Transverse colon (tissue), 4 donors: ENCODE measurements around the gene CNOT3. TPM values are rescaled to one million over a fixed set of nuclear protein-coding genes. Genes with fewer than 3 reads are reported as not detected.

Experiments
- DNase-seq: peaks from one replicate; pipeline ENCODE4 v3.0.0-alpha.2; 2019
- H3K27ac ChIP-seq, 4 donors: fragments of 200-600 bp; sonication (generic); 2 replicates each; pipeline ENCODE4 v1.5.1; 2016 to 2018; ENCODE audit warnings: inconsistent platforms in 4 of 4
- H3K27me3 ChIP-seq: fragments of 200-600 bp; sonication (generic); 2 replicates; pipeline ENCODE4 v1.5.1; 2017; ENCODE audit warnings: inconsistent platforms
- H3K36me3 ChIP-seq, 4 donors: fragments of 200-600 bp; sonication (generic); 2 replicates each; pipeline ENCODE4 v1.5.1; 2017 to 2019; ENCODE audit warnings: inconsistent platforms in 4 of 4
- H3K4me1 ChIP-seq, 4 donors: fragments of 200-600 bp; sonication (generic); 2 replicates each; pipeline ENCODE4 v1.5.1; 2017 to 2020; ENCODE audit warnings: inconsistent platforms in 4 of 4
- H3K4me3 ChIP-seq, 4 donors: fragments of 200-600 bp; sonication (generic); 1 replicate in 1 of 4; 2 replicates in 3 of 4; pipeline versions ENCODE4 v1.5.1 to v1.6.1; 2017 to 2019; ENCODE audit warnings: inconsistent platforms in 4 of 4
- H3K9me3 ChIP-seq, 2 donors: fragments of 200-600 bp; sonication (generic); 2 replicates each; pipeline ENCODE4 v1.5.1; 2017 to 2019; ENCODE audit warnings: inconsistent platforms in 2 of 2
- EP300 ChIP-seq: sonication (generic); formaldehyde crosslinking; IDR thresholded peaks from one replicate; pipeline ENCODE4 v1.6.1; 2017; ENCODE audit warnings: antibody characterized with exemption, low read depth
- POLR2A ChIP-seq: fragments of 450-650 bp; IDR thresholded peaks from one replicate; pipeline ENCODE4 v1.6.1; 2016; ENCODE audit warnings: antibody characterized with exemption, mild to moderate bottlenecking, moderate library complexity
- POLR2AphosphoS5 ChIP-seq, 3 donors: sonication (generic); formaldehyde crosslinking; IDR thresholded peaks; one replicate each; pipeline ENCODE4 v1.6.1; 2016; ENCODE audit warnings: antibody characterized with exemption in 3 of 3
- WGBS, 2 donors: methylation state at CpG; one replicate each; pipeline ENCODE4 v1.1.5; 2018; ENCODE audit warnings: low coverage in 1 of 2; 5-methylcytosine and 5-hydroxymethylcytosine counted together
- in situ Hi-C, 4 donors: fragments of 200-750 bp; cut with MboI; loops; one replicate each; pipeline versions ENCODE4 v1.15.0 to v1.15.1; 2017; ENCODE audit warnings: low sequenced_read_pairs in 3 of 4, low pct_ligation_motif_present in 1 of 4, low pct_unique_long_range_greater_than_20kb in 1 of 4
- intact Hi-C: fragments of 100-400 bp; cut with DNase I; formaldehyde crosslinking; loops from one replicate; pipeline ENCODE4 v1.15.1; 2023; ENCODE audit warnings: low total_unique reads
- total RNA-seq, 4 donors: library from RNA; depleted of rRNA; stranded (reverse); fragments of >200 nt; gene quantifications; one replicate each; pipeline ENCODE4 v1.1.0, GENCODE V29; 2016
- TF ChIP-seq, protein P1 (sequence below), 5 experiments: fragments of 200-600 bp in 3 of 5; fragments of 450-650 bp in 2 of 5; sonication (generic) in 3 of 5; IDR thresholded peaks; 1 replicate in 2 of 5; 2 replicates in 3 of 5; pipeline ENCODE4 v1.5.1; 2016 to 2017; ENCODE audit warnings: antibody characterized with exemption in 5 of 5, inconsistent platforms in 3 of 5, mild to moderate bottlenecking in 2 of 5, moderate library complexity in 1 of 5

Gene CNOT3
- total RNA-seq, 4 donors from 2014 or later: 28.1 to 85.7 (median 32.1) TPM

DNA sequence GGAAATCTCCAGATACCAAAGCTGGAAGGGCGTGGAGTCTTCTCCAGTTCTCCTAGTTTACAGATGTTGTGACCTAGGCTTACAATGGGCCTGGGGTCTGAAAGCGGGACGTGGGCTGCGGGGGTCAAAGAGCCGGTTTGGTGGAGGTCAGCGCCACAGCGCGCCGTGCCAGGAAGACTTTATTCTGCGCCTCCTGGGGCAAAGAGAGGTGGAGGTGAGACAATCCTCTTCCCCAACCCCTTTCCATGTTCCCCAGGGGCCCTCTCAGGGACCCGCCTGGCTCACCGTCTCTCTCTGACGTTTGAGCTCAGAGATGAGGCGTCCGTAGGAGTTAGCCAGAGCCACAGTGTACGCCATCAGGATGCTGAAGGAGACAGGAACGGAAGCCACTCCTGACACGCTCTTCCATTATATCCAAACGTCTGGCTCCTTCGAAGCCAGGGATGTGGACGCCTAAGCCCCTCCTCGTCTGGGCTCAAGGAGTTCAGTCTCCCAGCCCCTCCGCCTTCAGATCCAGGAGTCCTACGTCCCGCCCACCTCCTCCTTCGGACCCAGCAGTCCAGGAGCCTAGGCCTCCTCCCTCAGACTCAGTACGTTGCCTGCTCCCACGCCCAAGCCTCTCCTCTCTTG lies 22.7 kb downstream of the CNOT3 start:
- in situ Hi-C loops: loop anchor here in 1 of 4 donors (10.0 kb wide), 1 partner anchor 75 kb away; no protein-coding TSS in a partner anchor
- peak overlapping the region; percentile 11 to 80 (median 44) for H3K4me3 ChIP-seq
- intact Hi-C loops: no loop called here
- 2% methylated on average over 27 of the region's 28 CpGs; no CpG with 5 or more reads in 1 of the 2 donors for WGBS, 2 donors
- H3K9me3 ChIP-seq: no peaks in the 10 kb centered on the region
- peaks cover 34 to 62% (median 48%) of the 10 kb centered on the region in 4 donors for H3K4me1 ChIP-seq
- H3K27ac ChIP-seq: peak overlapping the region; percentile 87 to 96 (median 90)
- no peaks in the 10 kb centered on the region for H3K27me3 ChIP-seq
- TF ChIP-seq POLR2AphosphoS5 (IDR thresholded peaks at IDR 0.05) (no peak), EP300 (no peak), POLR2A (no peak)
- TF ChIP-seq, protein P1, sequence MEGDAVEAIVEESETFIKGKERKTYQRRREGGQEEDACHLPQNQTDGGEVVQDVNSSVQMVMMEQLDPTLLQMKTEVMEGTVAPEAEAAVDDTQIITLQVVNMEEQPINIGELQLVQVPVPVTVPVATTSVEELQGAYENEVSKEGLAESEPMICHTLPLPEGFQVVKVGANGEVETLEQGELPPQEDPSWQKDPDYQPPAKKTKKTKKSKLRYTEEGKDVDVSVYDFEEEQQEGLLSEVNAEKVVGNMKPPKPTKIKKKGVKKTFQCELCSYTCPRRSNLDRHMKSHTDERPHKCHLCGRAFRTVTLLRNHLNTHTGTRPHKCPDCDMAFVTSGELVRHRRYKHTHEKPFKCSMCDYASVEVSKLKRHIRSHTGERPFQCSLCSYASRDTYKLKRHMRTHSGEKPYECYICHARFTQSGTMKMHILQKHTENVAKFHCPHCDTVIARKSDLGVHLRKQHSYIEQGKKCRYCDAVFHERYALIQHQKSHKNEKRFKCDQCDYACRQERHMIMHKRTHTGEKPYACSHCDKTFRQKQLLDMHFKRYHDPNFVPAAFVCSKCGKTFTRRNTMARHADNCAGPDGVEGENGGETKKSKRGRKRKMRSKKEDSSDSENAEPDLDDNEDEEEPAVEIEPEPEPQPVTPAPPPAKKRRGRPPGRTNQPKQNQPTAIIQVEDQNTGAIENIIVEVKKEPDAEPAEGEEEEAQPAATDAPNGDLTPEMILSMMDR (IDR thresholded peaks at IDR 0.05): no peak
- DNase-seq: no peak
- peaks cover 0 to 28% (median 10%) of the 10 kb centered on the region in 4 donors for H3K36me3 ChIP-seq

DNA sequence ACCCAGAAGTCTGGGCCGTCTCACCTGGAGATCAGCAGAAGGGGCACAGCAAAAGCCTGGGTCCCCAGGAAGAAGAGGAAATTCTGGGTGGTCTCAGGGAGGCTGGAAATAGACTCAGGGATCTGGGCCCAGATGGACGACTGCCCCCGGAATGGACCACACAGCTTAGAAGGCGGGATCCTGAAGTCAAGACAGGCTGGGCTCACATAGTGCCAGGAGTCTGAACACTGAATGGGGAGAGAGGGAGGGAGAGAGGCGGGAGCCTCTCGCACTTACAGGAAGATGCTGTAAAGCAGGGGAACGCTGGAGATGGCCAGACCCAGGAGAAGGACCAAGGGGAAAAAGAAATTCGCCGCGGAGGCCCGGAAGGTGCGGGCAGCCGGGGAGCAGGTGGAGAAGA lies 23.3 kb downstream of the CNOT3 start:
- H3K36me3 ChIP-seq: peaks cover 0 to 22% (median 8%) of the 10 kb centered on the region in 4 donors
- peak overlapping the region; percentile 87 to 96 (median 90) for H3K27ac ChIP-seq
- TF ChIP-seq, protein P1 (IDR thresholded peaks at IDR 0.05): no peak
- H3K9me3 ChIP-seq: no peaks in the 10 kb centered on the region
- in situ Hi-C loops: loop anchor here in 1 of 4 donors (10.0 kb wide), 1 partner anchor 74 kb away; no protein-coding TSS in a partner anchor
- no peak for DNase-seq
- WGBS, 2 donors: 38% methylated on average over 13 of the region's 13 CpGs; no CpG with 5 or more reads in 1 of the 2 donors
- intact Hi-C loops: no loop called here
- H3K27me3 ChIP-seq: no peaks in the 10 kb centered on the region
- peak overlapping the region in 2 of 4 donors; percentile 56 to 80 for H3K4me3 ChIP-seq
- peaks cover 35 to 66% (median 48%) of the 10 kb centered on the region in 4 donors for H3K4me1 ChIP-seq

DNA sequence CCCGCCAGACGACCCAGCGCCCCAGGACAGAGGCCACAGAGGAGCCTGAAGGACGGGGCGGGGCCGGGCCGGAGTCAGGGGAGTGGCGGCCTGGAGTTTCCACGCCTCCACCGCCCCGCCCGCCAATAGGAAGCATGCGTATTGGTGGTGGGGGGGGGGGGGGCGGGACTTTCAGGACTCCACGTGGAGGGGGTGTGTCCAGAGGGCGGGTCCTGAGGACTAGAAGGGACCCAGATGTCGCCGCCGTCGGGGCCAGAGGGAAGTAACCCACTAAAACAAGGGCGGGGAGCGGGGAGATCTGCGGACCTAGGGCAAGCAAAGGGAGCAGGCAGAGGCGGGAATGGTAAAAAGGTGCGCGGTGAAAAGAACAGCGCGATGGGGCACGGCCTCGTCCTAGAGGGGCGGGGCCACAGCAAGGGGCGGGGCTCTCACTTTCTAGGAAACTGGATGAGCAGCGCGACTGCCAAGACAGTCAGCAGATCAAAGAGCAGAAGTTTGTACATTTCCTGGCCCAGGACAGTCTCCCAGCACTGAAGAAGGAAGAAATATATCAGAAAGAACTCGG lies 24.8 kb downstream of the CNOT3 start:
- peaks cover 0 to 7% (median 2%) of the 10 kb centered on the region in 4 donors for H3K36me3 ChIP-seq
- H3K4me3 ChIP-seq: peak overlapping the region in 3 of 4 donors; percentile 15 to 56 (median 33)
- in situ Hi-C loops (loop anchor here in 1 of 4 donors (10.0 kb wide), 1 partner anchor 72 kb away; no protein-coding TSS in a partner anchor), intact Hi-C loops (no loop called here)
- H3K4me1 ChIP-seq: peaks cover 35 to 66% (median 48%) of the 10 kb centered on the region in 4 donors
- WGBS, 2 donors: 2% methylated on average over 21 of the region's 35 CpGs; no CpG with 5 or more reads in 1 of the 2 donors
- H3K27ac ChIP-seq: peak overlapping the region; percentile 85 to 96 (median 90)
- no peaks in the 10 kb centered on the region for H3K9me3 ChIP-seq
- TF ChIP-seq EP300 (no peak), POLR2AphosphoS5 (IDR thresholded peaks at IDR 0.05) (peak; percentile 41 to 50 (median 43))
- peaks cover 4% of the 10 kb centered on the region for H3K27me3 ChIP-seq
- DNase-seq: peak; percentile 95

DNA sequence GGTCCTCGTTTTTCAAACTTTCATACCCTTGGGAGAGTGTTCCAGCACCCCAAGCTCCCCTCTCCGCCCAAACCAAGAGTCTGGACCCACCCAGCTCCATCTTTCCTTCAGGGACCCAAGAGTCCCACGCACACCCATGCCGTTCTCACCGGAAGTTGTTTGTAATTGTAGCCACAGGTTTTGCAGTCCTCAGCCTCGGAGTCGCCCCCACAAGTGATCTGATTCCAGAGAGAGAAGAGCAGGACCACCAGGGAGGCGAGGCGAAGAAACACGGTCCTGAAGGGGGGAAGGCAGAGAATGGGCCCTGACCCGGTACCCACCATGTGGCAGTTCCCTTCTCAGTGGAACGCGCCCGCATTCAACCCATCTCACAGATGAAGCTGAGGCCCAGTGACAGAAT lies 25.3 kb downstream of the CNOT3 start:
- in situ Hi-C loops: loop anchor here in 1 of 4 donors (10.0 kb wide), 1 partner anchor 72 kb away; no protein-coding TSS in a partner anchor
- peaks cover 35 to 66% (median 48%) of the 10 kb centered on the region in 4 donors for H3K4me1 ChIP-seq
- no peaks in the 10 kb centered on the region for H3K9me3 ChIP-seq
- H3K36me3 ChIP-seq: peaks cover 0 to 2% (median 0%) of the 10 kb centered on the region in 4 donors
- H3K27me3 ChIP-seq: peaks cover 4% of the 10 kb centered on the region
- no peak for DNase-seq
- H3K4me3 ChIP-seq: peak overlapping the region in 3 of 4 donors; percentile 15 to 56 (median 33)
- H3K27ac ChIP-seq: peak overlapping the region; percentile 85 to 96 (median 90)
- TF ChIP-seq POLR2AphosphoS5 (IDR thresholded peaks at IDR 0.05) (no peak), POLR2A (peak; percentile 28), EP300 (no peak)
- TF ChIP-seq, protein P1 (IDR thresholded peaks at IDR 0.05): no peak
- 13 to 58% methylated on average over 6 to 14 of the region's 14 CpGs for WGBS, 2 donors
- intact Hi-C loops: no loop called here
